H9 (cell line): ENCODE measurements around the gene MEIS2. TPM values are rescaled to one million over a fixed set of nuclear protein-coding genes. Genes with fewer than 3 reads are reported as not detected.

Source experiments
- DNase-seq: peaks from one replicate; pipeline ENCODE4 v3.0.0-alpha.2; 2017
- H2AFZ ChIP-seq: one replicate; pipeline ENCODE4 v1.6.1; 2013; ENCODE audit warnings: mild to moderate bottlenecking, low read length, control low read depth, moderate library complexity
- H2AK5ac ChIP-seq: 2 replicates; pipeline ENCODE4 v1.6.1; 2013; ENCODE audit warnings: low read length, control low read depth, mixed read lengths; ENCODE audit not compliant: insufficient read length
- H2BK120ac ChIP-seq: one replicate; pipeline ENCODE4 v1.6.1; 2013; ENCODE audit warnings: low read depth, mild to moderate bottlenecking, low read length, control low read depth, inconsistent platforms; ENCODE audit not compliant: poor library complexity, severe bottlenecking
- H2BK12ac ChIP-seq: 2 replicates; pipeline ENCODE4 v1.6.1; 2013; ENCODE audit warnings: low read length, control low read depth, mixed read lengths, low read depth; ENCODE audit not compliant: insufficient read length
- H2BK15ac ChIP-seq: 2 replicates; pipeline ENCODE4 v1.6.1; 2013; ENCODE audit warnings: low read depth, low read length, control low read depth
- H2BK20ac ChIP-seq: one replicate; pipeline ENCODE4 v1.6.1; 2013; ENCODE audit warnings: low read depth, mild to moderate bottlenecking, low read length, control low read depth, inconsistent platforms; ENCODE audit not compliant: poor library complexity, severe bottlenecking
- H2BK5ac ChIP-seq: 2 replicates; pipeline ENCODE4 v1.6.1; 2013; ENCODE audit warnings: low read length, control low read depth, mixed read lengths; ENCODE audit not compliant: insufficient read length
- H3K14ac ChIP-seq: 2 replicates; pipeline ENCODE4 v1.6.1; 2013; ENCODE audit warnings: low read length, control low read depth; ENCODE audit not compliant: insufficient read depth
- H3K18ac ChIP-seq: 2 replicates; pipeline ENCODE4 v1.6.1; 2013; ENCODE audit warnings: low read depth, mild to moderate bottlenecking, mixed read lengths, low read length, control low read depth; ENCODE audit not compliant: insufficient read length
- H3K23ac ChIP-seq: 2 replicates; pipeline ENCODE4 v1.6.1; 2013; ENCODE audit warnings: low read length, control low read depth, mixed read lengths, low read depth; ENCODE audit not compliant: insufficient read length
- H3K23me2 ChIP-seq: 2 replicates; pipeline ENCODE4 v1.6.1; 2013; ENCODE audit warnings: low read depth, mild to moderate bottlenecking, mixed read lengths, low read length, control low read depth; ENCODE audit not compliant: insufficient read length, poor library complexity, severe bottlenecking
- H3K27ac ChIP-seq: 2 replicates; pipeline ENCODE4 v1.5.1; 2013; ENCODE audit warnings: low read length, control low read depth, mixed read lengths, low read depth; ENCODE audit not compliant: insufficient read length
- H3K27me3 ChIP-seq: 2 replicates; pipeline ENCODE4 v1.6.1; 2013; ENCODE audit warnings: low read length, control low read depth, inconsistent platforms; ENCODE audit not compliant: insufficient read depth
- H3K4ac ChIP-seq: 2 replicates; pipeline ENCODE4 v1.6.1; 2013; ENCODE audit warnings: low read depth, mild to moderate bottlenecking, control low read depth, inconsistent platforms, low read length, moderate library complexity
- H3K4me1 ChIP-seq: 2 replicates; pipeline ENCODE4 v1.6.1; 2013; ENCODE audit warnings: low read length, control low read depth, inconsistent platforms; ENCODE audit not compliant: insufficient read depth
- H3K4me2 ChIP-seq: 2 replicates; pipeline ENCODE4 v1.6.1; 2013; ENCODE audit warnings: low read length, control low read depth, mixed read lengths; ENCODE audit not compliant: insufficient read length, insufficient read depth
- H3K56ac ChIP-seq: 2 replicates; pipeline ENCODE4 v1.6.1; 2013; ENCODE audit warnings: low read depth, mild to moderate bottlenecking, mixed read lengths, low read length, control low read depth; ENCODE audit not compliant: insufficient read length
- H3K79me1 ChIP-seq: 2 replicates; pipeline ENCODE4 v1.6.1; 2013; ENCODE audit warnings: low read depth, mild to moderate bottlenecking, moderate library complexity, low read length, control low read depth, inconsistent platforms; ENCODE audit not compliant: insufficient read depth, poor library complexity, severe bottlenecking
- H3K79me2 ChIP-seq: 2 replicates; pipeline ENCODE4 v1.6.1; 2013; ENCODE audit warnings: low read length, control low read depth, inconsistent platforms; ENCODE audit not compliant: insufficient read depth
- H3K9ac ChIP-seq: 2 replicates; pipeline ENCODE4 v1.6.1; 2013; ENCODE audit warnings: low read length, control low read depth, mixed read lengths; ENCODE audit not compliant: insufficient read length; ENCODE audit errors: extremely low read depth
- H3K9me3 ChIP-seq: one replicate; pipeline ENCODE4 v1.6.1; 2013; ENCODE audit warnings: low read depth, low read length, inconsistent platforms; ENCODE audit not compliant: control insufficient read depth
- H3T11ph ChIP-seq: one replicate; pipeline ENCODE4 v1.6.1; 2013; ENCODE audit warnings: mild to moderate bottlenecking, low read length, control low read depth, inconsistent platforms
- H4K20me1 ChIP-seq: one replicate; pipeline ENCODE4 v1.6.1; 2013; ENCODE audit not compliant: control insufficient read depth, insufficient read length, insufficient read depth
- H4K5ac ChIP-seq: 2 replicates; pipeline ENCODE4 v1.6.1; 2013; ENCODE audit warnings: low read depth, mild to moderate bottlenecking, mixed read lengths, low read length, control low read depth; ENCODE audit not compliant: insufficient read length
- H4K8ac ChIP-seq: replicated peaks from 2 replicates; pipeline ENCODE4 v1.6.1; 2013; ENCODE audit warnings: low read length, control low read depth, mixed read lengths, low read depth; ENCODE audit not compliant: insufficient read length
- H4K91ac ChIP-seq: 2 replicates; pipeline ENCODE4 v1.6.1; 2013; ENCODE audit warnings: low read depth, mild to moderate bottlenecking, moderate library complexity, mixed read lengths, low read length, control low read depth; ENCODE audit not compliant: insufficient read length
- H3K27ac Mint-ChIP-seq, 3 experiments: 2 replicates in 2 of 3; 3 replicates in 1 of 3; pipeline ENCODE4 v1.8.0; 2020 to 2021; ENCODE audit warnings: mixed read lengths in 3 of 3, mild to moderate bottlenecking in 1 of 3, moderate library complexity in 1 of 3
- H3K27me3 Mint-ChIP-seq: 2 replicates; pipeline ENCODE4 v1.8.0; 2021; ENCODE audit warnings: low read depth, mild to moderate bottlenecking, moderate library complexity, mixed read lengths
- H3K36me3 Mint-ChIP-seq, 3 experiments: 2 replicates in 2 of 3; 3 replicates in 1 of 3; pipeline ENCODE4 v1.8.0; 2020 to 2021; ENCODE audit warnings: low read depth in 3 of 3, mixed read lengths in 3 of 3; ENCODE audit not compliant: insufficient read depth in 1 of 3
- H3K4me1 Mint-ChIP-seq, 2 experiments: 2 replicates each; pipeline ENCODE4 v1.8.0; 2020; ENCODE audit warnings: mixed read lengths in 2 of 2
- H3K4me3 Mint-ChIP-seq, 2 experiments: 2 replicates in 1 of 2; 3 replicates in 1 of 2; pipeline ENCODE4 v1.8.0; 2020 to 2021; ENCODE audit warnings: mild to moderate bottlenecking in 2 of 2, mixed read lengths in 2 of 2, moderate library complexity in 1 of 2
- H3K9me3 Mint-ChIP-seq, 2 experiments: 2 replicates in 1 of 2; 3 replicates in 1 of 2; pipeline ENCODE4 v1.8.0; 2020; ENCODE audit warnings: mild to moderate bottlenecking in 2 of 2, mixed read lengths in 2 of 2, moderate library complexity in 1 of 2
- WGBS: extraction: QIAGEN DNeasy Blood & Tissue Kit; methylation state at CpG from one replicate; pipeline ENCODE4 v1.1.7; 2013; ENCODE audit warnings: missing lambda C conversion rate, low lambda C conversion rate, mixed read lengths; ENCODE audit not compliant: insufficient read length; ENCODE audit errors: extremely low coverage; 5-methylcytosine and 5-hydroxymethylcytosine counted together
- total RNA-seq: library from RNA; stranded (reverse); gene quantifications from 2 replicates; pipeline ENCODE4 v1.2.1, GENCODE V29; 2021
- TF ChIP-seq, protein P1 (sequence below): fragments of 200-600 bp; sonication (generic); conservative IDR thresholded peaks from 3 replicates; pipeline ENCODE4 v1.8.0; 2021; ENCODE audit warnings: antibody characterized with exemption, mild to moderate bottlenecking

Gene MEIS2
- total RNA-seq, 1 experiment from 2014 or later = 0.35 TPM

DNA sequence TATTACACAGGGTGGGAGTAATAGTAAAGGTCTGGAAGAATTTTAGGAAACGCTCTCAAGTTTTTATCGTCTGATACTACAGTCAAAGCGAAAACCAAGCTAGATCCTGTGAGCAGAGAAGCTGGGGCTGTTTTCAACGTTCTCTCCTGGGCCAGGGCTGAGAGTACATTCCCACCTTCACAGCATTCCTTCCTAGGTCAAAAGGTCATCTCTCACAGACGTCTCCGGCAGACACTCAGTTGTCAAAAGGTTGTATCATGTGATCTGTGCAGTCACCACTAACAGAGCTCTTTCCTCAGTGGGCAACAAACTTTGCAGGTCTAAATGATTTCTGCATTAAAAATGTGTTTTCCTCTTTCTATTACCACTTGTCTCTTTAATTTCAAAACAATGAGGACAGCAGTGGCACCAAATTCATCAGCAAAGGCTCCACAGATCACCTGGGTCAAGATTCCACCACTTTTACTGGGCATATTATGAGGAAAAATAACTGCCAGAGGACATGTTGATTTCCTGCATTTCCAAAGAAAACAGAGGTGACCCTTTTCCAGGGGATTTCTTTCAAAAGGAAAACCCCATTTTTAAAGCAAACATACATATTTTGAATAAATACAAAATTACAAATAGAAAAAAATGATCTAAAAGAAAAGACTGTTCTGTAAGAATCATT lies 41.9 kb downstream of the MEIS2 start:
- H3K36me3 Mint-ChIP-seq = no peaks in the 10 kb centered on the region
- H3K4me1 ChIP-seq = no peaks in the 10 kb centered on the region; the same call in 1 of the 2 replicates
- H3K4me3 Mint-ChIP-seq = no peak overlapping the region
- TF ChIP-seq, protein P1, sequence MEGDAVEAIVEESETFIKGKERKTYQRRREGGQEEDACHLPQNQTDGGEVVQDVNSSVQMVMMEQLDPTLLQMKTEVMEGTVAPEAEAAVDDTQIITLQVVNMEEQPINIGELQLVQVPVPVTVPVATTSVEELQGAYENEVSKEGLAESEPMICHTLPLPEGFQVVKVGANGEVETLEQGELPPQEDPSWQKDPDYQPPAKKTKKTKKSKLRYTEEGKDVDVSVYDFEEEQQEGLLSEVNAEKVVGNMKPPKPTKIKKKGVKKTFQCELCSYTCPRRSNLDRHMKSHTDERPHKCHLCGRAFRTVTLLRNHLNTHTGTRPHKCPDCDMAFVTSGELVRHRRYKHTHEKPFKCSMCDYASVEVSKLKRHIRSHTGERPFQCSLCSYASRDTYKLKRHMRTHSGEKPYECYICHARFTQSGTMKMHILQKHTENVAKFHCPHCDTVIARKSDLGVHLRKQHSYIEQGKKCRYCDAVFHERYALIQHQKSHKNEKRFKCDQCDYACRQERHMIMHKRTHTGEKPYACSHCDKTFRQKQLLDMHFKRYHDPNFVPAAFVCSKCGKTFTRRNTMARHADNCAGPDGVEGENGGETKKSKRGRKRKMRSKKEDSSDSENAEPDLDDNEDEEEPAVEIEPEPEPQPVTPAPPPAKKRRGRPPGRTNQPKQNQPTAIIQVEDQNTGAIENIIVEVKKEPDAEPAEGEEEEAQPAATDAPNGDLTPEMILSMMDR = no peak
- H2BK12ac ChIP-seq = no peak overlapping the region
- no peak overlapping the region for H3T11ph ChIP-seq
- H3K4me2 ChIP-seq = no peak overlapping the region
- no peaks in the 10 kb centered on the region for H3K23me2 ChIP-seq
- no peak overlapping the region for H3K18ac ChIP-seq
- no peaks in the 10 kb centered on the region for H3K27me3 Mint-ChIP-seq
- no peaks in the 10 kb centered on the region for H4K20me1 ChIP-seq
- no peaks in the 10 kb centered on the region for H3K27me3 ChIP-seq
- no peak overlapping the region for H2BK120ac ChIP-seq
- no peak overlapping the region for H3K56ac ChIP-seq
- H4K91ac ChIP-seq = no peak overlapping the region
- no peaks in the 10 kb centered on the region for H3K9me3 Mint-ChIP-seq
- no CpG with 5 or more reads among the region's 6 CpGs for WGBS
- H3K79me1 ChIP-seq = no peaks in the 10 kb centered on the region
- no peak overlapping the region for H2AFZ ChIP-seq
- no peak overlapping the region for H2AK5ac ChIP-seq
- no peak overlapping the region for H3K9ac ChIP-seq
- no peak overlapping the region for H3K27ac ChIP-seq
- H2BK15ac ChIP-seq = no peak overlapping the region
- H2BK5ac ChIP-seq = no peak overlapping the region
- H4K5ac ChIP-seq = no peak overlapping the region
- H3K4me1 Mint-ChIP-seq = peaks cover 32 to 33% of the 10 kb centered on the region in 2 experiments
- no peaks in the 10 kb centered on the region for H3K9me3 ChIP-seq
- no peak overlapping the region for H2BK20ac ChIP-seq
- no peak for DNase-seq
- H3K14ac ChIP-seq = no peak overlapping the region
- no peak overlapping the region; a peak in 1 of 7 replicates for H3K27ac Mint-ChIP-seq
- no peak overlapping the region for H4K8ac ChIP-seq
- no peaks in the 10 kb centered on the region for H3K79me2 ChIP-seq
- H3K23ac ChIP-seq = no peak overlapping the region
- H3K4ac ChIP-seq = no peak overlapping the region
